Measurements from ENCODE around the gene NR1D1.

NR1D1 gene

DNA sequence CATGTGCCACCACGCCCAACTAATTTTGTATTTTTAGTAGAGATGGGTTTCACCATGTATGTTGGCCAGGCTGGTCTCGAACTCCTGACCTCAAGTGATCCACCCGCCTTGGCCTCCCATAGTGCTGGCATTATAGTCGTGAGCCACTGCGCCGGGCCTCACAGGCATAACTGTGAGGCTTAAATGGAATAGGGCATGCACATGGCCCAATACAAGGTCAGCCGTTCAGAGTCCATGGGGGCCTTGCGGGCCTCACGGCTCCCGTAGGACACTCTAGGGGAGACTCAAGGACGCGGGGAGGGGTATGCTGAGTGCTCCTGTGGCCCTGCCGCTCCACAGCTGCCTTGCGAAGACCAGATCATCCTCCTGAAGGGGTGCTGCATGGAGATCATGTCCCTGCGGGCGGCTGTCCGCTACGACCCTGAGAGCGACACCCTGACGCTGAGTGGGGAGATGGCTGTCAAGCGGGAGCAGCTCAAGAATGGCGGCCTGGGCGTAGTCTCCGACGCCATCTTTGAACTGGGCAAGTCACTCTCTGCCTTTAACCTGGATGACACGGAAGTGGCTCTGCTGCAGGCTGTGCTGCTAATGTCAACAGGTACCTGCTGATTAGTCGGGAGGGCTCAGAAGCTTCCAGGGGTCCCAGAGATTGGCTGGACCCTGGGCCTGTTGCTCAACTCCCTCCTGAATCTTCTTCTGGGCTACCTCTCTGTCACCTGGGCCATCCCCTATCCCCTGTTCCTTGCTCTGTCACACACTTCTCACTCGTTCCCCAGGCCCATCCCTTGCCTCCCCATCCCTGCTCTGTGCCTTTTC, 12.3 kb downstream of the NR1D1 start:
- no peak overlapping the region for H3K9ac ChIP-seq (ENCODE audit: low read depth, low read length, poor library complexity, severe bottlenecking)
- no peaks in the 10 kb centered on the region for H3K9me2 ChIP-seq (replicated peaks; ENCODE audit: low read depth, low read length)
- peaks cover 25% of the 10 kb centered on the region; the same call in 1 of the 2 replicates for H3K36me3 ChIP-seq (ENCODE audit: insufficient read depth, low read length)

DNA sequence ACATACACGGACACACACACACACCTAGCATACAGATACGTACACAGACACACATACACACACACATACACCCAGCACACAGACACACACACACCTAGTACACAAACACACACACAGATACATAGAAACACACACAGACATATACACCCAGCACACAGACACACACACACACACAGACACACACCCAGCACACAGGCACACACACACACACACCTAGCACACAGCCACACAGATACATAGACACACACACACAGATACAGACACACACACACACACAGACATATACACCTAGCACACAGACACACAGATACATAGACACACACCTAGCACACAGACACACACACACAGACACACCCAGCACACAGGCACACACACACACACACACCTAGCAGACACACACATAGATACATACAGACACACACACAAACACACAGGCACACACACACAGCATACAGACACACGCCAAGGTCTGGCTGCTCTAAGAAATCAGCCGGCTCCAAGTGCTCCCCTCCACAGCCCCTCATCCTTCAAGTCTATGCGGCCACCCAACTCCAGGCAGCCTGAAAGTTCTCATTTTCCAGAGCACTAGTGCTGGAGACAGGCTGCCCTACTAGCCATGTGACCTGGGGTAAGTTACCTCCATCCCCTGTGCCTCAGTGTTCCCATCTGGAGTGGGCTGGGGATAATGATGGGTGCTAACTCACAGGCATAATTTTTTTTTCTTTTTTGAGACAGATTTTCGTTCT, 13.2 kb downstream of the NR1D1 start:
- TF ChIP-seq EZH2phosphoT487 (IDR thresholded peaks at IDR 0.05; ENCODE audit: borderline replicate concordance) = no peak
- TF ChIP-seq, protein P1, sequence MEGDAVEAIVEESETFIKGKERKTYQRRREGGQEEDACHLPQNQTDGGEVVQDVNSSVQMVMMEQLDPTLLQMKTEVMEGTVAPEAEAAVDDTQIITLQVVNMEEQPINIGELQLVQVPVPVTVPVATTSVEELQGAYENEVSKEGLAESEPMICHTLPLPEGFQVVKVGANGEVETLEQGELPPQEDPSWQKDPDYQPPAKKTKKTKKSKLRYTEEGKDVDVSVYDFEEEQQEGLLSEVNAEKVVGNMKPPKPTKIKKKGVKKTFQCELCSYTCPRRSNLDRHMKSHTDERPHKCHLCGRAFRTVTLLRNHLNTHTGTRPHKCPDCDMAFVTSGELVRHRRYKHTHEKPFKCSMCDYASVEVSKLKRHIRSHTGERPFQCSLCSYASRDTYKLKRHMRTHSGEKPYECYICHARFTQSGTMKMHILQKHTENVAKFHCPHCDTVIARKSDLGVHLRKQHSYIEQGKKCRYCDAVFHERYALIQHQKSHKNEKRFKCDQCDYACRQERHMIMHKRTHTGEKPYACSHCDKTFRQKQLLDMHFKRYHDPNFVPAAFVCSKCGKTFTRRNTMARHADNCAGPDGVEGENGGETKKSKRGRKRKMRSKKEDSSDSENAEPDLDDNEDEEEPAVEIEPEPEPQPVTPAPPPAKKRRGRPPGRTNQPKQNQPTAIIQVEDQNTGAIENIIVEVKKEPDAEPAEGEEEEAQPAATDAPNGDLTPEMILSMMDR (conservative IDR thresholded peaks at IDR 0.05; ENCODE audit: low read length) = no peak
- no peaks in the 10 kb centered on the region for H4K20me1 ChIP-seq (ENCODE audit: insufficient read depth, low read length, poor library complexity, severe bottlenecking)
- no peaks in the 10 kb centered on the region for H3K27me3 ChIP-seq (ENCODE audit: insufficient read depth, low read length, poor library complexity, severe bottlenecking)
- H3F3A ChIP-seq (ENCODE audit: low read depth) = no peaks in the 10 kb centered on the region
- no peaks in the 10 kb centered on the region for H3K9me3 ChIP-seq (ENCODE audit: insufficient read depth, low read depth, low read length)
- H3K4me2 ChIP-seq (ENCODE audit: low read depth, low read length, poor library complexity, severe bottlenecking) = no peak overlapping the region
- H2AFZ ChIP-seq (ENCODE audit: low read length) = no peak overlapping the region
- no peaks in the 10 kb centered on the region for H3K79me2 ChIP-seq (ENCODE audit: insufficient read depth, low read length)
- H3K4me3 ChIP-seq (ENCODE audit: low read length, poor library complexity, severe bottlenecking) = no peak overlapping the region
- H3K9me2 ChIP-seq (replicated peaks; ENCODE audit: low read depth, low read length) = no peaks in the 10 kb centered on the region
- no peak overlapping the region for H3K9ac ChIP-seq (ENCODE audit: low read depth, low read length, poor library complexity, severe bottlenecking)
- H3K4me1 ChIP-seq (ENCODE audit: insufficient read depth, low read length, poor library complexity, severe bottlenecking) = no peaks in the 10 kb centered on the region
- H3K36me3 ChIP-seq (ENCODE audit: insufficient read depth, low read length) = peaks cover 25% of the 10 kb centered on the region; the same call in 1 of the 2 replicates

More for the DNA sequence above, 12.3 kb downstream of the NR1D1 start:
- no peak overlapping the region for H2AFZ ChIP-seq (ENCODE audit: low read length)
- no peaks in the 10 kb centered on the region for H3K9me3 ChIP-seq (ENCODE audit: insufficient read depth, low read depth, low read length)
- TF ChIP-seq, protein P1 (conservative IDR thresholded peaks at IDR 0.05; ENCODE audit: low read length) = no peak
- TF ChIP-seq EZH2phosphoT487 (IDR thresholded peaks at IDR 0.05; ENCODE audit: borderline replicate concordance) = no peak
- no peaks in the 10 kb centered on the region for H3K79me2 ChIP-seq (ENCODE audit: insufficient read depth, low read length)
- no peaks in the 10 kb centered on the region for H3F3A ChIP-seq (ENCODE audit: low read depth)
- H3K4me3 ChIP-seq (ENCODE audit: low read length, poor library complexity, severe bottlenecking) = no peak overlapping the region
- H3K4me2 ChIP-seq (ENCODE audit: low read depth, low read length, poor library complexity, severe bottlenecking) = no peak overlapping the region
- H3K4me1 ChIP-seq (ENCODE audit: insufficient read depth, low read length, poor library complexity, severe bottlenecking) = no peaks in the 10 kb centered on the region
- no peaks in the 10 kb centered on the region for H4K20me1 ChIP-seq (ENCODE audit: insufficient read depth, low read length, poor library complexity, severe bottlenecking)
- no peaks in the 10 kb centered on the region for H3K27me3 ChIP-seq (ENCODE audit: insufficient read depth, low read length, poor library complexity, severe bottlenecking)

GRCh38 chr17:40086150-40087044, 14.0 kb downstream of the NR1D1 start:
- peaks cover 25% of the 10 kb centered on the region; the same call in 1 of the 2 replicates for H3K36me3 ChIP-seq (ENCODE audit: insufficient read depth, low read length)
- TF ChIP-seq, protein P1 (conservative IDR thresholded peaks at IDR 0.05; ENCODE audit: low read length) = peak; percentile 84
- TF ChIP-seq EZH2phosphoT487 (IDR thresholded peaks at IDR 0.05; ENCODE audit: borderline replicate concordance) = no peak

More at GRCh38 chr17:40086150-40087044, 14.0 kb downstream of the NR1D1 start:
- Histone ChIP-seq H3K9ac (ENCODE audit: low read depth, low read length, poor library complexity, severe bottlenecking) (no peak overlapping the region), H3F3A (ENCODE audit: low read depth) (no peaks in the 10 kb centered on the region), H3K4me2 (ENCODE audit: low read depth, low read length, poor library complexity, severe bottlenecking) (no peak overlapping the region), H3K79me2 (ENCODE audit: insufficient read depth, low read length) (no peaks in the 10 kb centered on the region), H3K9me3 (ENCODE audit: insufficient read depth, low read depth, low read length) (no peaks in the 10 kb centered on the region), H2AFZ (ENCODE audit: low read length) (no peak overlapping the region), H3K4me3 (ENCODE audit: low read length, poor library complexity, severe bottlenecking) (no peak overlapping the region), H3K4me1 (ENCODE audit: insufficient read depth, low read length, poor library complexity, severe bottlenecking) (no peaks in the 10 kb centered on the region), H4K20me1 (ENCODE audit: insufficient read depth, low read length, poor library complexity, severe bottlenecking) (no peaks in the 10 kb centered on the region), H3K27me3 (ENCODE audit: insufficient read depth, low read length, poor library complexity, severe bottlenecking) (no peaks in the 10 kb centered on the region), H3K9me2 (replicated peaks; ENCODE audit: low read depth, low read length) (no peaks in the 10 kb centered on the region)
